Mononuclear cell (primary cell): Measurements from ENCODE around the gene SERTAD1. TPM values are rescaled to one million over a fixed set of nuclear protein-coding genes. Genes with fewer than 3 reads are reported as not detected.
A peak's percentile ranks its signal among the peaks of the same experiment; 100 is the strongest.
"Not testable (repeated sequence)": the region's sequence is repeated elsewhere in the genome, so short reads cannot be mapped to it uniquely, and the experiment has no call there.

Experiments used
- H3K27me3 ChIP-seq: 2 replicates; pipeline ENCODE4 v1.6.0; 2011; ENCODE audit warnings: low read length, control low read depth; ENCODE audit not compliant: insufficient read depth
- H3K4me1 ChIP-seq: 2 replicates; pipeline ENCODE4 v1.5.1; 2011; ENCODE audit warnings: mild to moderate bottlenecking, low read length, control low read depth; ENCODE audit not compliant: insufficient read depth
- H3K4me3 ChIP-seq: 2 replicates; pipeline ENCODE4 v1.5.1; 2011; ENCODE audit warnings: mild to moderate bottlenecking, low read length, moderate library complexity
- H3K9me3 ChIP-seq: 2 replicates; pipeline ENCODE4 v1.5.1; 2011; ENCODE audit warnings: low read depth, mild to moderate bottlenecking, control low read depth, low read length
- total RNA-seq: library from RNA; depleted of rRNA; stranded (reverse); fragments of >200 nt; gene quantifications from one replicate; pipeline ENCODE4 v1.2.3, GENCODE V29; 2012

SERTAD1 gene
- 16.1 TPM for total RNA-seq

- Histone ChIP-seq H3K27me3 (no peaks in the 10 kb centered on the region), H3K4me3 (peak within 1 kb of the TSS; percentile 83), H3K9me3 (no peaks in the 10 kb centered on the region), H3K4me1 (peaks cover 38% of the 10 kb centered on the region)
Measured at GRCh38 chr19:40425450-40426287, at the start of gene SERTAD1. Gene SERTAD1 (minus strand): TSS chr19:40425992. CDS start chr19:40423546, 2,446 bp downstream.

GRCh38 chr19:40474737-40475136 is 48.9 kb upstream of the SERTAD1 start:
- H3K4me3 ChIP-seq = no peak overlapping the region
- no peaks in the 10 kb centered on the region for H3K9me3 ChIP-seq
- H3K27me3 ChIP-seq = no peaks in the 10 kb centered on the region
- no peaks in the 10 kb centered on the region for H3K4me1 ChIP-seq

- peaks cover 5% of the 10 kb centered on the region for H3K27me3 ChIP-seq
- H3K4me3 ChIP-seq = no peak overlapping the region
- H3K4me1 ChIP-seq = peaks cover under 1% of the 10 kb centered on the region
- no peaks in the 10 kb centered on the region for H3K9me3 ChIP-seq
Measured at GRCh38 chr19:40472516-40472915, 46.7 kb upstream of the SERTAD1 start.

- Histone ChIP-seq H3K4me1 (peaks cover 12% of the 10 kb centered on the region), H3K27me3 (peaks cover 13% of the 10 kb centered on the region), H3K4me3 (no peak overlapping the region), H3K9me3 (no peaks in the 10 kb centered on the region)
Measured at GRCh38 chr19:40471111-40471510, 45.3 kb upstream of the SERTAD1 start.

- Histone ChIP-seq H3K4me3 (no peak overlapping the region), H3K27me3 (peaks cover 13% of the 10 kb centered on the region), H3K9me3 (no peaks in the 10 kb centered on the region), H3K4me1 (peaks cover 31% of the 10 kb centered on the region)
Measured at GRCh38 chr19:40469011-40469410, 43.2 kb upstream of the SERTAD1 start.

- Histone ChIP-seq H3K9me3 (no peaks in the 10 kb centered on the region), H3K27me3 (peaks cover 13% of the 10 kb centered on the region), H3K4me1 (peaks cover 47% of the 10 kb centered on the region), H3K4me3 (peak within 1 kb of the TSS; percentile 10)
Measured at GRCh38 chr19:40466985-40467734, 41.4 kb upstream of the SERTAD1 start, which contains the start of gene SPTBN4. Gene SPTBN4 (plus strand): TSS chr19:40467001. CDS start chr19:40472622, 5,621 bp downstream.

GRCh38 chr19:40466219-40466984 is 40.6 kb upstream of the SERTAD1 start:
- H3K4me3 ChIP-seq = peak overlapping the region; percentile 10
- no peaks in the 10 kb centered on the region for H3K9me3 ChIP-seq
- peaks cover 55% of the 10 kb centered on the region for H3K4me1 ChIP-seq
- H3K27me3 ChIP-seq = peaks cover 13% of the 10 kb centered on the region

GRCh38 chr19:40465557-40466218 is 39.9 kb upstream of the SERTAD1 start, which contains the start of gene BLVRB:
Gene BLVRB (minus strand): TSS chr19:40465745. CDS start chr19:40465688, 57 bp downstream.
- H3K27me3 ChIP-seq = peaks cover 13% of the 10 kb centered on the region
- H3K4me3 ChIP-seq = peak within 1 kb of the TSS; percentile 46
- no peaks in the 10 kb centered on the region for H3K9me3 ChIP-seq
- H3K4me1 ChIP-seq = peaks cover 62% of the 10 kb centered on the region

GRCh38 chr19:40465025-40465556 is 39.3 kb upstream of the SERTAD1 start:
- H3K4me1 ChIP-seq = peaks cover 64% of the 10 kb centered on the region
- H3K4me3 ChIP-seq = peak overlapping the region; percentile 46

GRCh38 chr19:40464059-40465024 is 38.5 kb upstream of the SERTAD1 start:
- H3K27me3 ChIP-seq = peaks cover 13% of the 10 kb centered on the region
- H3K4me3 ChIP-seq = peak overlapping the region; percentile 46
- H3K4me1 ChIP-seq = peaks cover 64% of the 10 kb centered on the region
- H3K9me3 ChIP-seq = no peaks in the 10 kb centered on the region

More at GRCh38 chr19:40465025-40465556, 39.3 kb upstream of the SERTAD1 start:
- peaks cover 13% of the 10 kb centered on the region for H3K27me3 ChIP-seq
- H3K9me3 ChIP-seq = no peaks in the 10 kb centered on the region

GRCh38 chr19:40463587-40464037 is 37.8 kb upstream of the SERTAD1 start:
- Histone ChIP-seq H3K4me1 (peaks cover 64% of the 10 kb centered on the region), H3K27me3 (peaks cover 13% of the 10 kb centered on the region)
- not testable (repeated sequence) for H3K9me3 ChIP-seq, H3K4me3 ChIP-seq

- Histone ChIP-seq H3K27me3 (peaks cover 4% of the 10 kb centered on the region), H3K9me3 (no peaks in the 10 kb centered on the region), H3K4me3 (no peak overlapping the region), H3K4me1 (peaks cover 58% of the 10 kb centered on the region)
Measured at GRCh38 chr19:40461669-40462221, 36.0 kb upstream of the SERTAD1 start.

- Histone ChIP-seq H3K27me3 (no peaks in the 10 kb centered on the region), H3K4me1 (peaks cover 44% of the 10 kb centered on the region), H3K4me3 (no peak overlapping the region), H3K9me3 (no peaks in the 10 kb centered on the region)
Measured at GRCh38 chr19:40460185-40460584, 34.4 kb upstream of the SERTAD1 start.
